Measurements from ENCODE around the gene MAP3K4.

- no peak for TF ChIP-seq POLR2A (IDR thresholded peaks at IDR 0.05)
- TF ChIP-seq CTCF (IDR thresholded peaks at IDR 0.05) = no peak
These were observed 27.9 kb upstream of the MAP3K4 start for GRCh38 chr6:160963651-160964050.

All from lower leg skin (tissue), 3 donors.